Activated CD8-positive, alpha-beta T cell treated with anti-CD3 and anti-CD28 coated beads for 36 hours (primary cell): ENCODE measurements around the gene ABCG1. TPM values are rescaled to one million over a fixed set of nuclear protein-coding genes. Genes with fewer than 3 reads are reported as not detected.

Source experiments
- ATAC-seq: fragments of 200-7000 bp; cut with Tn5 transposase; one replicate; pipeline ENCODE4 v1.10.0; 2021; ENCODE audit warnings: mild to moderate bottlenecking, moderate library complexity
- CTCF ChIA-PET: fragments of 350-600 bp; sonication (Branson Sonifier 250); formaldehyde crosslinking; loops from one replicate; lab custom pipeline; 2021; ENCODE audit warnings: antibody characterized with exemption; lab: Charles Lee
- POLR2A ChIA-PET: fragments of 350-600 bp; sonication (Branson Sonifier 250); formaldehyde crosslinking; loops from one replicate; lab custom pipeline; 2021; ENCODE audit warnings: antibody characterized with exemption; lab: Charles Lee
- DNase-seq: peaks from one replicate; pipeline ENCODE4 v3.0.0-alpha.2; 2020
- H3K27ac Mint-ChIP-seq: one replicate; pipeline ENCODE4 v1.8.0; 2021; ENCODE audit warnings: mild to moderate bottlenecking, mixed read lengths
- H3K27me3 Mint-ChIP-seq: one replicate; pipeline ENCODE4 v1.8.0; 2021; ENCODE audit warnings: mixed read lengths
- H3K36me3 Mint-ChIP-seq: one replicate; pipeline ENCODE4 v1.8.0; 2021; ENCODE audit warnings: low read depth, mixed read lengths
- H3K4me1 Mint-ChIP-seq: one replicate; pipeline ENCODE4 v1.8.0; 2021; ENCODE audit warnings: low read depth, mixed read lengths
- H3K4me3 Mint-ChIP-seq: one replicate; pipeline ENCODE4 v1.8.0; 2021; ENCODE audit warnings: mild to moderate bottlenecking, moderate library complexity, mixed read lengths
- H3K9me3 Mint-ChIP-seq: one replicate; pipeline ENCODE4 v1.8.0; 2021; ENCODE audit warnings: mixed read lengths
- intact Hi-C: fragments of 100-400 bp; cut with micrococcal nuclease; formaldehyde crosslinking; loops from one replicate; pipeline ENCODE4 v1.10.0; 2022
- total RNA-seq, 2 experiments: library from RNA; stranded (reverse); gene quantifications; one replicate each; pipeline ENCODE4 v1.2.3, GENCODE V29; 2021
- TF ChIP-seq, protein P1 (sequence below): fragments of 200-600 bp; IDR thresholded peaks from one replicate; pipeline ENCODE4 v1.8.0; 2022; ENCODE audit warnings: antibody characterized with exemption, mild to moderate bottlenecking

The ABCG1 gene
- total RNA-seq, 2 experiments from 2014 or later = 12.1 to 12.7 TPM

- Mint-ChIP-seq H3K27ac (no peak overlapping the region), H3K4me1 (peaks cover 5% of the 10 kb centered on the region), H3K4me3 (no peak overlapping the region), H3K36me3 (no peaks in the 10 kb centered on the region), H3K27me3 (peaks cover 5% of the 10 kb centered on the region), H3K9me3 (no peaks in the 10 kb centered on the region)
- intact Hi-C loops = no loop called here
- POLR2A ChIA-PET = no interaction called here
- CTCF ChIA-PET = interaction anchor here (1.2 kb wide), 3 partner anchors 10 to 175 kb away, joined by 4 to 5 read pairs (median 4); no protein-coding TSS in a partner anchor
- ATAC-seq (no peak), DNase-seq (no peak)
- TF ChIP-seq, protein P1, sequence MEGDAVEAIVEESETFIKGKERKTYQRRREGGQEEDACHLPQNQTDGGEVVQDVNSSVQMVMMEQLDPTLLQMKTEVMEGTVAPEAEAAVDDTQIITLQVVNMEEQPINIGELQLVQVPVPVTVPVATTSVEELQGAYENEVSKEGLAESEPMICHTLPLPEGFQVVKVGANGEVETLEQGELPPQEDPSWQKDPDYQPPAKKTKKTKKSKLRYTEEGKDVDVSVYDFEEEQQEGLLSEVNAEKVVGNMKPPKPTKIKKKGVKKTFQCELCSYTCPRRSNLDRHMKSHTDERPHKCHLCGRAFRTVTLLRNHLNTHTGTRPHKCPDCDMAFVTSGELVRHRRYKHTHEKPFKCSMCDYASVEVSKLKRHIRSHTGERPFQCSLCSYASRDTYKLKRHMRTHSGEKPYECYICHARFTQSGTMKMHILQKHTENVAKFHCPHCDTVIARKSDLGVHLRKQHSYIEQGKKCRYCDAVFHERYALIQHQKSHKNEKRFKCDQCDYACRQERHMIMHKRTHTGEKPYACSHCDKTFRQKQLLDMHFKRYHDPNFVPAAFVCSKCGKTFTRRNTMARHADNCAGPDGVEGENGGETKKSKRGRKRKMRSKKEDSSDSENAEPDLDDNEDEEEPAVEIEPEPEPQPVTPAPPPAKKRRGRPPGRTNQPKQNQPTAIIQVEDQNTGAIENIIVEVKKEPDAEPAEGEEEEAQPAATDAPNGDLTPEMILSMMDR = no peak
These were observed 101.1 kb downstream of the ABCG1 start for GRCh38 chr21:42319851-42320572.

DNA sequence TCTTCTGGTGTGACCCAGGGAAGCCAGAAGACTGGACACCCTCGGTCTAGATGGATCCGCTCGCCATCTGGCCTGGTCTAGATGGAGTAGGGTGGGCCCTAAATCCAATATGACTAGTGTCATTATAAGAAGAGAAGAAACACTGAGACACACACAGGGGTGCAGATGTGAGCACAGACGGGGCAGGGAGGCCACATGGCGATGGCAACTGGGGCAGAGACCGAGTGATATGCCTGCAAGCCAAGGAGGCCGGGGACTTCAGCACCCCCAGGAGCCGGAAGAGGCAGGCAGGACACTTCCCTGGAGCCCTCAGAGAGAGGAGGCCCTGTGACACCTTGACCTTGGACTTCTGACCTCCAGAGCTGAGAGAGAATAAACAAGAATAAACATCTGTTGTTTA is 101.9 kb downstream of the ABCG1 start:
- peaks cover 5% of the 10 kb centered on the region for H3K27me3 Mint-ChIP-seq
- ATAC-seq (no peak), DNase-seq (no peak)
- H3K9me3 Mint-ChIP-seq = no peaks in the 10 kb centered on the region
- ChIA-PET POLR2A (no interaction called here), CTCF (interaction anchor here (1.2 kb wide), 1 partner anchor 10 kb away, joined by 4 read pairs; no protein-coding TSS in a partner anchor)
- TF ChIP-seq, protein P1 = no peak
- no peak overlapping the region for H3K27ac Mint-ChIP-seq
- H3K36me3 Mint-ChIP-seq = no peaks in the 10 kb centered on the region
- H3K4me1 Mint-ChIP-seq = peaks cover 5% of the 10 kb centered on the region
- no peak overlapping the region for H3K4me3 Mint-ChIP-seq
- intact Hi-C loops = no loop called here

DNA sequence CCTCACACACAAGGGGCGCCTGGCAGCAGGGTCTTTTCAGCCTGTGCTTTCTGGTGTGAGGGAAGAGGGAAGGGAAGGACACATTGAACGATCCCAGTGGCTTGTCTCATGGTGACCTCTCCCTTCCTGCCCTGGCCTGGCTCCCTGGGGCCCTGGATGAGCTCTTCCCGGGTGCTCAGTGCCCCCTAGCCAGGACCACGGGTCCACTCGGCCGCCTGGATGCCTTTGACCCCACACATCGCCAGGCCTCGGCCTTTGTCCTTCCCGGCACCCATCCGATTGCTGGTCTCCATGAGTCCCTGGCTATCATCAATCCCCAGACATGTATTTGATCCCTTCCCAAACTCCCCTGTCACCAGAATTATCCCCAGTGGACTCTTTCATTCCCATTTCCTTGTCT is 102.3 kb downstream of the ABCG1 start:
- Mint-ChIP-seq H3K27ac (no peak overlapping the region), H3K36me3 (no peaks in the 10 kb centered on the region), H3K4me1 (peaks cover 5% of the 10 kb centered on the region), H3K9me3 (no peaks in the 10 kb centered on the region), H3K27me3 (peaks cover 5% of the 10 kb centered on the region), H3K4me3 (no peak overlapping the region)
- TF ChIP-seq, protein P1 = no peak
- ATAC-seq (no peak), DNase-seq (no peak)
- POLR2A ChIA-PET = no interaction called here
- intact Hi-C loops = no loop called here
- CTCF ChIA-PET = interaction anchor here (1.2 kb wide), 1 partner anchor 11 kb away, joined by 4 read pairs; no protein-coding TSS in a partner anchor

DNA sequence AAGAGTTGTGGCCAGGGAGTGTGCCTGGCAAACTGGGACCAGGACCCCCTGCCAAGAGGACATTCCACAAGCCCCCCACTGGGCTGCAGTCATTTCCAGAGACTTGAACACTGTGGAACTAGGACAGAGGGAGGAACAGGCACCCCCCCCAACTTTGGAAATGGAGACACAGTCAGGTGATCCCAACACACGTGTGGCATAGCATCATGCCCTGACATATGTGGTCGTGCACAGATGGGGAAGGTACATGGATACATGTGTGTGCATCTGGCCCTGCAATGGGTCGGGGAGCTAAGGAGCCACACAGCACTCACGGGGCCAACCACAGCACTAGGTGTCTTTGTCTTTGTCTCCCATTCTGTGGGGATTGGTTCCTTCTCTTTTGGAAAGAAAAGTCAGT is 102.9 kb downstream of the ABCG1 start:
- H3K4me1 Mint-ChIP-seq = peaks cover 5% of the 10 kb centered on the region
- TF ChIP-seq, protein P1 = no peak
- ChIA-PET POLR2A (no interaction called here), CTCF (interaction anchor here (1.5 kb wide), 1 partner anchor 12 kb away, joined by 5 read pairs; no protein-coding TSS in a partner anchor)
- no peak for ATAC-seq
- no peaks in the 10 kb centered on the region for H3K36me3 Mint-ChIP-seq
- H3K27ac Mint-ChIP-seq = no peak overlapping the region
- H3K27me3 Mint-ChIP-seq = peaks cover 5% of the 10 kb centered on the region
- H3K4me3 Mint-ChIP-seq = no peak overlapping the region
- H3K9me3 Mint-ChIP-seq = no peaks in the 10 kb centered on the region
- intact Hi-C loops = no loop called here
- DNase-seq = no peak

DNA sequence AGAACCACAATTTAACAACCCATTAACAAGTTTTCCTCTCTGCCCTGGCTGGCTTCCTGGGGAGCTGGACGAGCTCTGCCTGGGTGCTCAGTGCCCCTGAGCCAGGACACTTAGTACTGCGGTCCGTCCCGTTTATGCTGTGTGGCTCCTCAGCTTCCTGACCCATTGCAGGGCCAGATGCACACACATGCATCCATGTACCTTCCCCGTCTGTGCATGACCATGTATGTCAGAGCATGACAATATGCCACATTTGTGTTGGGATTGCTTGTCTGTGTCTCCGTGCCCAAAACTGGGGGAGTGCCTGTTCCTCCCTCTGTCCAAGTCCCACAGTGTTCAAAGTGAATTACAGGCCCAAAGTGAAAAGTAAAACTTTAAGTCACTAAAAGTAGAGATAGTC is 106.0 kb downstream of the ABCG1 start:
- Mint-ChIP-seq H3K4me1 (no peaks in the 10 kb centered on the region), H3K27ac (no peak overlapping the region), H3K4me3 (no peak overlapping the region), H3K9me3 (no peaks in the 10 kb centered on the region), H3K27me3 (peaks cover 5% of the 10 kb centered on the region), H3K36me3 (no peaks in the 10 kb centered on the region)
- TF ChIP-seq, protein P1 = no peak
- ATAC-seq = no peak
- DNase-seq = no peak
- ChIA-PET CTCF (interaction anchor here (0.9 to 2.0 kb wide), 3 partner anchors 12 to 15 kb away, joined by 3 to 7 read pairs (median 4); no protein-coding TSS in a partner anchor), POLR2A (no interaction called here)
- intact Hi-C loops = no loop called here
